ENCODE results near the gene DENND4A.

GRCh38 chr15:65641768-65642475 is 150.2 kb downstream of the DENND4A start:
- no peak for TF ChIP-seq TCF7L2 (IDR thresholded peaks at IDR 0.05; ENCODE audit: low read depth, low read length)
- TF ChIP-seq CTCF (IDR thresholded peaks at IDR 0.05) = no peak
- TF ChIP-seq REST (IDR thresholded peaks at IDR 0.05; ENCODE audit: insufficient read depth in 1 of 2, low read depth in 2 of 2, low read length in 1 of 2) = no peak
- no peak for TF ChIP-seq SIN3A (IDR thresholded peaks at IDR 0.05; ENCODE audit: borderline replicate concordance, insufficient read depth, low read depth, low read length)
- TF ChIP-seq POLR2AphosphoS5 (IDR thresholded peaks at IDR 0.05; ENCODE audit: low read depth, low read length) = no peak

All from Panc1 (cell line).